ENCODE data around the gene COMT.

COMT gene

GRCh38 chr22:19969141-19969928, 27.8 kb downstream of the COMT start:
- no peak for DNase-seq (ENCODE audit: low read depth in 2 of 2)

- DNase-seq (ENCODE audit: low read depth in 2 of 2) = no peak
These were observed 28.5 kb downstream of the COMT start for GRCh38 chr22:19970031-19970478.

- DNase-seq (ENCODE audit: low read depth in 2 of 2) = peak; percentile 49 to 67
These were observed 29.1 kb downstream of the COMT start for GRCh38 chr22:19970479-19971275.

- no peak for DNase-seq (ENCODE audit: low read depth in 2 of 2)
These were observed 29.9 kb downstream of the COMT start for GRCh38 chr22:19971276-19972124.

GRCh38 chr22:19972251-19972650, 30.7 kb downstream of the COMT start:
- DNase-seq (ENCODE audit: low read depth in 2 of 2) = no peak

GRCh38 chr22:19972652-19973550, 31.3 kb downstream of the COMT start:
- DNase-seq (ENCODE audit: low read depth in 2 of 2) = no peak

- DNase-seq (ENCODE audit: low read depth in 2 of 2) = no peak
These were observed 32.1 kb downstream of the COMT start for GRCh38 chr22:19973551-19974267.

- no peak for DNase-seq (ENCODE audit: low read depth in 2 of 2)
These were observed 32.8 kb downstream of the COMT start for GRCh38 chr22:19974268-19974861.

GRCh38 chr22:19974935-19975706, 33.5 kb downstream of the COMT start:
- no peak for DNase-seq (ENCODE audit: low read depth in 2 of 2)

- no peak for DNase-seq (ENCODE audit: low read depth in 2 of 2)
These were observed 34.1 kb downstream of the COMT start for GRCh38 chr22:19975707-19976035.

- DNase-seq (ENCODE audit: low read depth in 2 of 2) = no peak
These were observed 35.1 kb downstream of the COMT start for GRCh38 chr22:19976671-19977070.

GRCh38 chr22:19977296-19978243, 36.0 kb downstream of the COMT start:
- DNase-seq (ENCODE audit: low read depth in 2 of 2) = no peak

- DNase-seq (ENCODE audit: low read depth in 2 of 2) = no peak
These were observed 37.2 kb downstream of the COMT start for GRCh38 chr22:19978748-19979147.

GRCh38 chr22:19979712-19980493, 38.3 kb downstream of the COMT start:
- no peak for DNase-seq (ENCODE audit: low read depth in 2 of 2)

- DNase-seq (ENCODE audit: low read depth in 2 of 2) = no peak
These were observed 39.2 kb downstream of the COMT start for GRCh38 chr22:19980766-19981165.

GRCh38 chr22:19981171-19981960, 39.8 kb downstream of the COMT start:
- no peak for DNase-seq (ENCODE audit: low read depth in 2 of 2)

Data from activated CD8-positive, alpha-beta memory T cell treated with anti-CD3 and anti-CD28 coated beads for 4 hours (primary cell).